Gastrocnemius medialis (tissue), 4 donors: Measurements from ENCODE around the gene KCNK6. TPM values are rescaled to one million over a fixed set of nuclear protein-coding genes. Genes with fewer than 3 reads are reported as not detected.

Experiments used
- ATAC-seq, 2 donors: fragments of 150-250 bp; one replicate each; pipeline ENCODE4 v1.9.1; 2016
- DNase-seq, 2 donors: peaks; one replicate each; pipeline ENCODE4 v3.0.0-alpha.2; 2019
- H3K27ac ChIP-seq, 4 donors: fragments of 200-600 bp; sonication (generic); 1 replicate in 1 of 4; 2 replicates in 3 of 4; pipeline ENCODE4 v1.5.1; 2016 to 2018; ENCODE audit warnings: mild to moderate bottlenecking in 2 of 4, moderate library complexity in 1 of 4
- H3K27me3 ChIP-seq, 3 donors: fragments of 200-600 bp; sonication (generic) in 2 of 3; 1 replicate in 1 of 3; 2 replicates in 2 of 3; pipeline versions ENCODE4 v1.5.1 to v1.6.0; 2016 to 2019; ENCODE audit warnings: mild to moderate bottlenecking in 1 of 3, moderate library complexity in 1 of 3
- H3K36me3 ChIP-seq, 2 donors: fragments of 200-600 bp; sonication (generic) in 1 of 2; one replicate each; pipeline ENCODE4 v1.5.1; 2017 to 2018
- H3K4me1 ChIP-seq, 2 donors: fragments of 200-600 bp; sonication (generic) in 1 of 2; one replicate each; pipeline ENCODE4 v1.5.1; 2016 to 2017; ENCODE audit warnings: mild to moderate bottlenecking in 2 of 2
- H3K4me3 ChIP-seq, 4 donors: fragments of 200-600 bp; sonication (generic) in 3 of 4; 1 replicate in 1 of 4; 2 replicates in 3 of 4; pipeline ENCODE4 v1.5.1; 2016 to 2019; ENCODE audit warnings: mild to moderate bottlenecking in 2 of 4
- H3K9me3 ChIP-seq, 3 donors: fragments of 200-600 bp; sonication (generic) in 2 of 3; 1 replicate in 1 of 3; 2 replicates in 2 of 3; pipeline ENCODE4 v1.5.1; 2016 to 2019
- CTCF ChIP-seq, 5 experiments: fragments of 450-650 bp in 3 of 5; fragments of 200-600 bp in 2 of 5; sonication (generic) in 2 of 5; IDR thresholded peaks in 4 of 5; conservative IDR thresholded peaks in 1 of 5; 1 replicate in 4 of 5; 2 replicates in 1 of 5; pipeline ENCODE4 v1.5.1; 2016 to 2019; ENCODE audit warnings: antibody characterized with exemption in 5 of 5, mild to moderate bottlenecking in 3 of 5, moderate library complexity in 3 of 5
- POLR2A ChIP-seq, 2 donors: fragments of 450-650 bp; IDR thresholded peaks; one replicate each; pipeline ENCODE4 v1.6.1; 2017; ENCODE audit warnings: antibody characterized with exemption in 2 of 2, mild to moderate bottlenecking in 2 of 2, moderate library complexity in 2 of 2
- in situ Hi-C, 4 donors: fragments of 200-750 bp; cut with MboI; loops; one replicate each; pipeline versions ENCODE4 v1.15.0 to v1.8.0; 2017; ENCODE audit warnings: low sequenced_read_pairs in 4 of 4
- intact Hi-C: fragments of 100-400 bp; cut with DNase I; formaldehyde crosslinking; loops from one replicate; pipeline ENCODE4 v1.15.1; 2023; ENCODE audit warnings: low total_unique reads
- total RNA-seq, 4 donors: library from RNA; depleted of rRNA; stranded (reverse); fragments of >200 nt; gene quantifications; one replicate each; pipeline versions ENCODE4 v1.1.0 to v1.2.3, GENCODE V29; 2016

Gene KCNK6
- total RNA-seq, 4 donors from 2014 or later, result 0.15 to 0.90 (median 0.41) TPM

DNA sequence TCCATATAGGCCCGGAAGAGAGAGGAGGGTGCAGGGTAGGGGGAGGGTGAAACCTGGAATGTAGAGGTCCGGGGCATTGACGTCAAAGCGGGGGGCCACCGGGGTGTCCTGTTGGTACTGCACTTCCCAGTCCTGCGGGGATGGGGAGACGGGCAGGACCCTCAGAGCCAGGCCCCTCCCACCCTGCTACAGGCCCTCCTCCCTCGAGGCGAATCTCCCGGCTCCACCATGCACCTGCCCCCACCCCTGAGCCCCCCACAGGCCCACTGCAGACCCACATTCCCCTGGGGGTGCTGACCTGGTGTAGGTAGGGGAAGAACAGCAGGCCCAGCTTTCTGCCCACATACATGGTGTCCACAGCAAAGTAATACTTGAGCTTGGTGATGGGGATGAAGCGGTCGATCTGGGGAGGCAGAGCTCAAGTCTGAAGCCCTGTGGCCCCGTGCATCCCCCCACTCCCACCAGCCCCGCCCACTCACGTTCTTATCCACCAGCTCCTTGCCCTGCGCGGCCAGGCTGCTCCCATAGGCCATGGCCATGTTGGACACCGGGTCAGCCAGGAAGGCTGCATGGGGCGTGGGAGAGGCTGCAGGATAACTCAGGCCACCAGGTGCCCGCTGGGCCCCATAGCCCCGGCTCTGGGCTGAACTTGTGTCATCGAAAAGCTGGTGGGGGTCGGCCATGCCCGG, 10.6 kb upstream of the KCNK6 start:
- DNase-seq (no peak), ATAC-seq (no peak)
- H3K4me1 ChIP-seq, result no peaks in the 10 kb centered on the region
- H3K27ac ChIP-seq, result no peak overlapping the region
- no peaks in the 10 kb centered on the region for H3K27me3 ChIP-seq
- intact Hi-C loops (no loop called here), in situ Hi-C loops (no loop called here)
- no peak overlapping the region for H3K4me3 ChIP-seq
- TF ChIP-seq POLR2A (IDR thresholded peaks at IDR 0.05) (no peak), CTCF (IDR thresholded peaks at IDR 0.05 in 4 of 5, conservative IDR thresholded peaks at IDR 0.05 in 1 of 5) (no peak)
- H3K9me3 ChIP-seq, result no peaks in the 10 kb centered on the region
- H3K36me3 ChIP-seq, result peaks cover 0 to 30% of the 10 kb centered on the region in 2 donors

DNA sequence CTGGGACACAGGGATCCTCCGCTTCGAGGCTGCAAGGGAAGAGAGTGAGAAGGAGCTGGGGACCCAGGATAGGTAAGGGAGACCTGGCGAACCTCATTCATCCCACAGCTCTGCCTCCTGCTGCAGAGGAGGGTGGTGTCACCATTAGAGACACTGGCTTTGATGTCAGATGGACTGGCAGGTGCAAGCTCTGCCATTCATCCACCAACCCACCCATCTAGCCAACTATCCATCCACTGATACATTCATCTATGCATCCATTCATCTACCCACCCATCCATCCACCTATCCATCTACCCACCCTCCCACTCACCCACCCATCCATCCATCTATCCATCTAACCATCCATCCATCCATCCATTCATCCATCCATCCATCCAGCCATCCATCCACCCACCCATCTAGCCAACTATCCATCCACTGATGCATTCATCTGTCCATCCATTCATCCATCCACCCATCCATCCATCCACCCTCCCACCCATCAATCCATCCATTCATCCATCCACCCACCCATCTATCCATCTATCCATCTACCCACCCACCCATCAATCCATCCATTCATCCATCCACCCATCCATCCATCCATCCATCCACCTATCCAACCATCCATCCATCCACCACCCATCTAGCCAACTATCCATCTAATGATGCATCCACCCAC, 9.9 kb upstream of the KCNK6 start:
- Histone ChIP-seq H3K4me1 (no peaks in the 10 kb centered on the region), H3K36me3 (peaks cover 0 to 26% of the 10 kb centered on the region in 2 donors), H3K27ac (no peak overlapping the region), H3K9me3 (no peaks in the 10 kb centered on the region), H3K4me3 (no peak overlapping the region), H3K27me3 (no peaks in the 10 kb centered on the region)
- no peak for TF ChIP-seq POLR2A (IDR thresholded peaks at IDR 0.05)
- TF ChIP-seq CTCF (IDR thresholded peaks at IDR 0.05 in 4 of 5, conservative IDR thresholded peaks at IDR 0.05 in 1 of 5), result no peak
- no peak for ATAC-seq
- intact Hi-C loops (no loop called here), in situ Hi-C loops (no loop called here)
- no peak for DNase-seq

- no peak for DNase-seq
- Histone ChIP-seq H3K36me3 (peaks cover 0 to 22% of the 10 kb centered on the region in 2 donors), H3K4me1 (peaks cover 0 to 2% of the 10 kb centered on the region in 2 donors), H3K27ac (no peak overlapping the region), H3K4me3 (no peak overlapping the region), H3K27me3 (no peaks in the 10 kb centered on the region), H3K9me3 (no peaks in the 10 kb centered on the region)
- TF ChIP-seq POLR2A (IDR thresholded peaks at IDR 0.05) (no peak), CTCF (IDR thresholded peaks at IDR 0.05 in 4 of 5, conservative IDR thresholded peaks at IDR 0.05 in 1 of 5) (no peak)
- no peak for ATAC-seq
- intact Hi-C loops, result no loop called here
- in situ Hi-C loops, result no loop called here
These were observed 9.4 kb upstream of the KCNK6 start for GRCh38 chr19:38310279-38310670.

GRCh38 chr19:38310986-38311385, 8.7 kb upstream of the KCNK6 start:
- intact Hi-C loops, result no loop called here
- Histone ChIP-seq H3K4me3 (no peak overlapping the region), H3K27ac (no peak overlapping the region), H3K36me3 (peaks cover 0 to 22% of the 10 kb centered on the region in 2 donors), H3K27me3 (no peaks in the 10 kb centered on the region), H3K9me3 (no peaks in the 10 kb centered on the region), H3K4me1 (peaks cover 0 to 3% of the 10 kb centered on the region in 2 donors)
- DNase-seq, result no peak
- TF ChIP-seq CTCF (IDR thresholded peaks at IDR 0.05 in 4 of 5, conservative IDR thresholded peaks at IDR 0.05 in 1 of 5) (no peak), POLR2A (IDR thresholded peaks at IDR 0.05) (no peak)
- in situ Hi-C loops, result no loop called here
- no peak for ATAC-seq
